Smooth muscle cell (in vitro differentiated cells): ENCODE results near the gene IL11. TPM values are rescaled to one million over a fixed set of nuclear protein-coding genes. Genes with fewer than 3 reads are reported as not detected.
"Not testable (repeated sequence)": the region's sequence is repeated elsewhere in the genome, so short reads cannot be mapped to it uniquely, and the experiment has no call there.

Source experiments
- DNase-seq: peaks from one replicate; lab custom pipeline; 2025; ENCODE audit not compliant: unreplicated experiment; lab: John Stamatoyannopoulos, UW
- H2AFZ ChIP-seq: fragments of 200-600 bp; sonication (generic); 2 replicates; pipeline ENCODE4 v1.6.0; 2016; ENCODE audit warnings: antibody characterized with exemption, low read depth, mild to moderate bottlenecking
- H3F3A ChIP-seq: fragments of 200-600 bp; sonication (generic); 2 replicates; pipeline ENCODE4 v1.6.0; 2017; ENCODE audit warnings: antibody characterized with exemption, low read depth
- H3K27ac ChIP-seq: fragments of 200-600 bp; sonication (generic); 2 replicates; pipeline ENCODE4 v1.5.1; 2016; ENCODE audit warnings: low read depth, mild to moderate bottlenecking
- H3K27me3 ChIP-seq: fragments of 200-600 bp; sonication (generic); 2 replicates; pipeline ENCODE4 v1.6.1; 2016; ENCODE audit warnings: low read depth, mild to moderate bottlenecking
- H3K36me3 ChIP-seq: fragments of 200-600 bp; sonication (generic); 2 replicates; pipeline ENCODE4 v1.5.1; 2016; ENCODE audit warnings: low read depth
- H3K4me1 ChIP-seq: fragments of 200-600 bp; sonication (generic); 2 replicates; pipeline ENCODE4 v1.5.1; 2016; ENCODE audit warnings: low read depth
- H3K4me2 ChIP-seq: fragments of 200-600 bp; sonication (generic); 2 replicates; pipeline ENCODE4 v1.6.0; 2016; ENCODE audit warnings: mild to moderate bottlenecking
- H3K4me3 ChIP-seq: fragments of 200-600 bp; sonication (generic); 2 replicates; pipeline ENCODE4 v1.5.1; 2016; ENCODE audit warnings: mild to moderate bottlenecking
- H3K79me2 ChIP-seq: fragments of 200-600 bp; sonication (generic); 2 replicates; pipeline ENCODE4 v1.6.0; 2016; ENCODE audit warnings: low read depth, mild to moderate bottlenecking
- H3K9ac ChIP-seq: fragments of 200-600 bp; sonication (generic); 2 replicates; pipeline ENCODE4 v1.6.0; 2016; ENCODE audit warnings: low read depth
- H3K9me3 ChIP-seq: fragments of 200-600 bp; sonication (generic); replicated peaks from 2 replicates; pipeline ENCODE4 v1.5.1; 2016; ENCODE audit warnings: low read depth
- H4K20me1 ChIP-seq: fragments of 200-600 bp; sonication (generic); 2 replicates; pipeline ENCODE4 v1.6.0; 2016; ENCODE audit warnings: low read depth
- CTCF ChIP-seq: fragments of 200-600 bp; sonication (generic); IDR thresholded peaks from 2 replicates; pipeline ENCODE4 v1.5.1; 2017; ENCODE audit warnings: borderline replicate concordance, mild to moderate bottlenecking, antibody characterized with exemption; ENCODE audit not compliant: insufficient read depth, poor library complexity, severe bottlenecking
- WGBS: methylation state at CpG from one replicate; pipeline ENCODE4 v1.1.7; 2016; ENCODE audit warnings: low lambda C conversion rate; 5-methylcytosine and 5-hydroxymethylcytosine counted together
- polyA plus RNA-seq: library from polyadenylated mRNA; unstranded; fragments of >200 nt; fragmentation: Nextera tagmentation; extraction: Ambion mirVana; gene quantifications from 2 replicates; pipeline ENCODE4 v1.2.1, GENCODE V29; 2016
- total RNA-seq: library from RNA; depleted of rRNA; stranded (reverse); fragments of >200 nt; gene quantifications from 2 replicates; pipeline ENCODE4 v1.2.3, GENCODE V29; 2014

IL11 gene
- total and polyA plus RNA-seq, 2 experiments from 2014 or later: 40.1 to 66.4 TPM

- no peaks in the 10 kb centered on the region for H3K27me3 ChIP-seq
- peaks cover 37% of the 10 kb centered on the region for H3K79me2 ChIP-seq
- peak overlapping the region; percentile 69 for H2AFZ ChIP-seq
- H3K36me3 ChIP-seq: no peaks in the 10 kb centered on the region
- no peak for TF ChIP-seq CTCF
- peak overlapping the region; percentile 78 for H3K4me3 ChIP-seq
- peaks cover 14% of the 10 kb centered on the region for H3K4me1 ChIP-seq
- H4K20me1 ChIP-seq: peaks cover 37% of the 10 kb centered on the region
- 1% methylated on average over 53 of the region's 72 CpGs for WGBS
- H3K9ac ChIP-seq: peak overlapping the region; percentile 92
- no peaks in the 10 kb centered on the region for H3K9me3 ChIP-seq
- peak overlapping the region; percentile 99 for H3K27ac ChIP-seq
- peaks cover 5% of the 10 kb centered on the region for H3F3A ChIP-seq
- peak overlapping the region; percentile 96 for H3K4me2 ChIP-seq
- peak; percentile 99 for DNase-seq
These were observed 37.7 kb upstream of the IL11 start for GRCh38 chr19:55407800-55408532.

- Histone ChIP-seq H3K4me3 (peak within 1 kb of the TSS; percentile 78), H2AFZ (peak within 1 kb of the TSS; percentile 69), H3K4me1 (peaks cover 14% of the 10 kb centered on the region), H3K79me2 (peaks cover 37% of the 10 kb centered on the region), H3K9ac (peak within 1 kb of the TSS; percentile 92), H3K4me2 (peak within 1 kb of the TSS; percentile 96), H4K20me1 (peaks cover 42% of the 10 kb centered on the region), H3K27ac (peak within 1 kb of the TSS; percentile 99)
- not testable (repeated sequence) for H3K27me3 ChIP-seq, H3F3A ChIP-seq, DNase-seq, H3K9me3 ChIP-seq, H3K36me3 ChIP-seq
- 0% methylated on average over 13 of the region's 36 CpGs for WGBS
These were observed 37.2 kb upstream of the IL11 start, which contains the start of gene UBE2S for GRCh38 chr19:55407550-55407799. Gene UBE2S (minus strand): TSS chr19:55407788. CDS start chr19:55407589, 199 bp downstream.

GRCh38 chr19:55406826-55407549, 36.7 kb upstream of the IL11 start:
- Histone ChIP-seq H3K79me2 (peaks cover 37% of the 10 kb centered on the region), H2AFZ (no peak overlapping the region)

More at GRCh38 chr19:55406826-55407549, 36.7 kb upstream of the IL11 start:
- TF ChIP-seq CTCF: no peak
- Histone ChIP-seq H3K9ac (peak overlapping the region; percentile 92), H3K4me2 (peak overlapping the region; percentile 96), H3K36me3 (no peaks in the 10 kb centered on the region), H3F3A (peaks cover 14% of the 10 kb centered on the region), H3K27me3 (no peaks in the 10 kb centered on the region), H3K4me1 (peaks cover 14% of the 10 kb centered on the region), H3K27ac (peak overlapping the region; percentile 99), H3K4me3 (peak overlapping the region; percentile 78), H3K9me3 (no peaks in the 10 kb centered on the region), H4K20me1 (peaks cover 47% of the 10 kb centered on the region)
- DNase-seq: no peak
- WGBS: 11% methylated on average over 33 of the region's 35 CpGs
